Peyer's patch (tissue), 4 donors: Measurements from ENCODE around the gene FREM1. TPM values are rescaled to one million over a fixed set of nuclear protein-coding genes. Genes with fewer than 3 reads are reported as not detected.

Experiments
- DNase-seq, 3 donors: peaks; one replicate each; pipeline ENCODE4 v3.0.0-alpha.2; 2017 to 2019
- H3K27ac ChIP-seq, 4 donors: fragments of 200-600 bp; sonication (generic); one replicate each; pipeline ENCODE4 v1.5.1; 2016 to 2019
- H3K27me3 ChIP-seq, 2 donors: fragments of 200-600 bp; sonication (generic); one replicate each; pipeline ENCODE4 v1.5.1; 2019
- H3K36me3 ChIP-seq, 3 donors: fragments of 200-600 bp; sonication (generic); one replicate each; pipeline ENCODE4 v1.5.1; 2016 to 2019
- H3K4me1 ChIP-seq, 4 donors: fragments of 200-600 bp; sonication (generic); one replicate each; pipeline ENCODE4 v1.5.1; 2016 to 2019
- H3K4me3 ChIP-seq, 4 donors: fragments of 200-600 bp; sonication (generic); 1 replicate in 3 of 4; 2 replicates in 1 of 4; pipeline ENCODE4 v1.5.1; 2016 to 2019; ENCODE audit warnings: mild to moderate bottlenecking in 1 of 4
- H3K9me3 ChIP-seq, 4 donors: fragments of 200-600 bp; sonication (generic); one replicate each; pipeline ENCODE4 v1.5.1; 2016 to 2019; ENCODE audit warnings: mild to moderate bottlenecking in 1 of 4
- POLR2A ChIP-seq, 2 donors: fragments of 450-650 bp; IDR thresholded peaks; one replicate each; pipeline ENCODE4 v1.5.1; 2017; ENCODE audit warnings: antibody characterized with exemption in 2 of 2, mild to moderate bottlenecking in 2 of 2, moderate library complexity in 2 of 2
- total RNA-seq, 4 donors: library from RNA; depleted of rRNA; stranded (reverse); fragments of >200 nt; gene quantifications; one replicate each; pipeline ENCODE4 v1.1.0, GENCODE V29; 2016
- TF ChIP-seq, protein P1 (sequence below), 6 experiments: fragments of 450-650 bp in 4 of 6; fragments of 200-600 bp in 2 of 6; sonication (generic) in 1 of 6; IDR thresholded peaks; one replicate each; pipeline ENCODE4 v1.5.1; 2017 to 2019; ENCODE audit warnings: antibody characterized with exemption in 6 of 6, mild to moderate bottlenecking in 3 of 6, moderate library complexity in 1 of 6

FREM1 gene
- total RNA-seq, 4 donors from 2014 or later: 31.4 to 108 (median 54.0) TPM

DNA sequence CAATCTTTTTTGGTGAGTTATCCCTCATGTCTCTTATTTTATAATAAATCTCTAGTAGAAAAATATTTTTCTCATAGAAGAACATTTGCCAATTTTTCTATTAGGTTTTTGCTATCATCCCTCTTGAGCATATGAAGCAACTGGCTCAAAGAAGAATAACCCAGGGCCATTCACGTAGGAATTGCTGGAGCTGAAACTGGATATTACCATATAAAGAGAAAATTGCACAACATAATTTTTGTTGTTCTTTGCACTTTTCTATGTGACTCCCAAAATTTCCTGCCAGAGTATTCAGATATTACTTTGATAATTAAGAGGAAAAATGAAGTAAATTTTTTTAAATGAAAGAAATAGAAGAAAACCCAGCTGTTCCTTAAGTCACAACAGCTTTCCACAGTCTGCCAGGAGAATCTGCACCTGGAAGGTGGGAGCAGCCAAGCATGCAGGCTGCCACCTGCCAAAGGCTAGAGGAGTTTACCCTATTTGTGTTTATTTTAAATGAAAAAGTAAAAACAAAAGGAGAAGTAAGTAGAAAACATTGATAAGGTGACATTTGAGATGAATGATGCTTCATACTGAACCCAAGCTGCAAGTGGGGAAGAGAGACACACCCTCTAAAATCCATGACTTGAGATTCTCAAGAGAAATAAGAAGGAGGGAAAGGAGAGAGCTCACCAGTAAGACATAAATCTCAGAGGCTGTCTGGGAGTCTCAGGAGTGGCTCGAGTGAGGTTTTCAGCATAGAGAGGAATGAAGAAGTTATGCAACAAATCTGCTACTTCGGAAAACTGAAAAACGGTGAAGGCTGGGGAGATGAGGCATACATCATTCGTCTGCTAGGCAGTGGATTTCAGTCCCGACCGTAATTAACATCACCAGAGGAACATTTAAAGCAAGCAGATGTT lies 31.5 kb upstream of the FREM1 start:
- Histone ChIP-seq H3K9me3 (no peaks in the 10 kb centered on the region), H3K4me3 (no peak overlapping the region), H3K4me1 (no peaks in the 10 kb centered on the region), H3K36me3 (no peaks in the 10 kb centered on the region), H3K27me3 (no peaks in the 10 kb centered on the region), H3K27ac (no peak overlapping the region)
- TF ChIP-seq, protein P1, sequence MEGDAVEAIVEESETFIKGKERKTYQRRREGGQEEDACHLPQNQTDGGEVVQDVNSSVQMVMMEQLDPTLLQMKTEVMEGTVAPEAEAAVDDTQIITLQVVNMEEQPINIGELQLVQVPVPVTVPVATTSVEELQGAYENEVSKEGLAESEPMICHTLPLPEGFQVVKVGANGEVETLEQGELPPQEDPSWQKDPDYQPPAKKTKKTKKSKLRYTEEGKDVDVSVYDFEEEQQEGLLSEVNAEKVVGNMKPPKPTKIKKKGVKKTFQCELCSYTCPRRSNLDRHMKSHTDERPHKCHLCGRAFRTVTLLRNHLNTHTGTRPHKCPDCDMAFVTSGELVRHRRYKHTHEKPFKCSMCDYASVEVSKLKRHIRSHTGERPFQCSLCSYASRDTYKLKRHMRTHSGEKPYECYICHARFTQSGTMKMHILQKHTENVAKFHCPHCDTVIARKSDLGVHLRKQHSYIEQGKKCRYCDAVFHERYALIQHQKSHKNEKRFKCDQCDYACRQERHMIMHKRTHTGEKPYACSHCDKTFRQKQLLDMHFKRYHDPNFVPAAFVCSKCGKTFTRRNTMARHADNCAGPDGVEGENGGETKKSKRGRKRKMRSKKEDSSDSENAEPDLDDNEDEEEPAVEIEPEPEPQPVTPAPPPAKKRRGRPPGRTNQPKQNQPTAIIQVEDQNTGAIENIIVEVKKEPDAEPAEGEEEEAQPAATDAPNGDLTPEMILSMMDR (IDR thresholded peaks at IDR 0.05): no peak
- TF ChIP-seq POLR2A (IDR thresholded peaks at IDR 0.05): no peak
- DNase-seq: no peak

DNA sequence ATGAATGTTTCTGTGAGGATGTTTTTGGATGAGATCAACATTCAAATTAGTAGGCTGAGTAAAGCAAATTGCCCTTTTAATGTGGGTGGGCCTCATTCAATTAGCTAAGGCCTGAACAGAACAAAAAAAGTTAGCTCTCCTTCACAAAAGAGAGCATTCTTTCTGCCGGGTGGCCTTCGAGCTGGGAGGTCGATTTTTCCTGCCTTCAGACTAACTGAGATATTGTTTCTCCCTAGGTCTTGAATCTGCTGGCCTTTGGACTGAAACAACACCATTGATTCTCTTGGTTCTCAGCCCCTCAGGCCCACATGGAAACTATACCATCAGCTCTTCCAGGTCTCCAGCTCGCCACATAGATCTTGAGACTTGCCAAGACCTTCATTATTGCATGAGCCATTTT lies 29.1 kb upstream of the FREM1 start:
- DNase-seq: no peak
- no peaks in the 10 kb centered on the region for H3K36me3 ChIP-seq
- no peak overlapping the region for H3K4me3 ChIP-seq
- no peaks in the 10 kb centered on the region for H3K4me1 ChIP-seq
- H3K27ac ChIP-seq: no peak overlapping the region
- H3K9me3 ChIP-seq: no peaks in the 10 kb centered on the region
- no peaks in the 10 kb centered on the region for H3K27me3 ChIP-seq
- TF ChIP-seq POLR2A (IDR thresholded peaks at IDR 0.05): no peak
- TF ChIP-seq, protein P1 (IDR thresholded peaks at IDR 0.05): no peak

DNA sequence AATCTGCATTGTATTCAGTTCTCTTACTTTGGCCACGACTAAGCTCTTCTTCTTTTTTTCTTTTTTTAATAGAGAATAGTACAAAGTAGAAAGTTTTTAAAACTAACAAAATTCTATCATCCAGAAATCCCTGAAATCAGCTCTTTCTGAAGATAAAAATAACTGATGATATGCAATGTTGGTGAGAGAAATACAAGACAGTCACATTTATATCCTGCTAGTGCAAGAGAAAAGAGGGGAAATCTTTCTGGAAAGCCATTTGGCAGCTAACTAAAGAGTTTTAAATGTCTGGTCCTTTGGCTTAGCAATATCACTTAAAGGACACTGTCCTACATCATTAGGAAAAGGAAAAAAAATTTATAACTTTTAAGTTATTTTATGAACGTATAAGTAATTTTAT lies 27.0 kb upstream of the FREM1 start:
- Histone ChIP-seq H3K4me1 (no peaks in the 10 kb centered on the region), H3K27ac (no peak overlapping the region), H3K9me3 (no peaks in the 10 kb centered on the region), H3K4me3 (no peak overlapping the region), H3K27me3 (no peaks in the 10 kb centered on the region), H3K36me3 (no peaks in the 10 kb centered on the region)
- DNase-seq: no peak
- TF ChIP-seq, protein P1 (IDR thresholded peaks at IDR 0.05): no peak
- TF ChIP-seq POLR2A (IDR thresholded peaks at IDR 0.05): no peak

DNA sequence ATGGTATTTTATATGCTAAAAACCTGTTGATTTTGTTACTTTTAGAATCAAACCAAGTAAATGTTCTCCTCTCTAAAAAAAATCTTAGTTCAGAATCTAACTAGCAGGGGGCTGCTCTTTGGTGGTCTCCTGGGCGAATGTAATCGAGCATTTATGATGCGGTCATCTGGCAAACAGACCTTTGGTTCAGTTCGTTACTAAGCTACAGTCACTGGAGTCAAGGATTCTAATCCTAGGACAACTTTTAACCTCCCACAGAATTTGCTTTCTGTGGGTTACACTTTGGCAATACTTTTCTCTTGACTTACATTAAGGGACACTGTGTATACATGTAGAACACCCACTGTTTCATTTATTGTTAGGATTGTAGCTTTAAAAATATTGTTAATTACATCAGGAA lies 26.3 kb upstream of the FREM1 start:
- Histone ChIP-seq H3K9me3 (no peaks in the 10 kb centered on the region), H3K27me3 (no peaks in the 10 kb centered on the region), H3K27ac (no peak overlapping the region), H3K36me3 (no peaks in the 10 kb centered on the region), H3K4me1 (no peaks in the 10 kb centered on the region), H3K4me3 (no peak overlapping the region)
- no peak for DNase-seq
- TF ChIP-seq POLR2A (IDR thresholded peaks at IDR 0.05): no peak
- TF ChIP-seq, protein P1 (IDR thresholded peaks at IDR 0.05): no peak

DNA sequence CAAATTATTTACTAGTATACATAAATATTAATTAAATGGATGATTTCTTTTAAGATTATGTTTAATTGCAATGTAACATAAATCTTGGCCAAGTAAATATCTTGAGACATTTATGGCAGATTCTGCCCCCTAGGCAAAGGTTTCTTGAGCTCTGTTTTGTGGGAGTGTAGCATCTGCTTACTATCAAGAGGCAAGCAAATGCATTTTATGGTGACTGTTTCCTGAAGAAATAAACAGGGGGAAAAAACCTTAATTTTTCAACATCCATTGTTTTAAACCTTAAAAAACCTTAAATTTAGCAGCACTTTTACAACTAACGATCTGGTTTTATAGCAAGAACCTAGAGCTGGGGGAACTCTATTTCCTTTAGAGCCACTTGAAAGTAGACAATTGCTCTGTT lies 25.7 kb upstream of the FREM1 start:
- Histone ChIP-seq H3K4me1 (no peaks in the 10 kb centered on the region), H3K4me3 (no peak overlapping the region), H3K27ac (no peak overlapping the region), H3K9me3 (no peaks in the 10 kb centered on the region), H3K27me3 (no peaks in the 10 kb centered on the region), H3K36me3 (no peaks in the 10 kb centered on the region)
- TF ChIP-seq, protein P1 (IDR thresholded peaks at IDR 0.05): no peak
- DNase-seq: no peak
